ENCODE data around the gene CINP. TPM values are rescaled to one million over a fixed set of nuclear protein-coding genes. Genes with fewer than 3 reads are reported as not detected.

The CINP gene
- total and polyA plus RNA-seq, 4 experiments from 2014 or later: 31.3 to 37.7 (median 31.9) TPM

DNA sequence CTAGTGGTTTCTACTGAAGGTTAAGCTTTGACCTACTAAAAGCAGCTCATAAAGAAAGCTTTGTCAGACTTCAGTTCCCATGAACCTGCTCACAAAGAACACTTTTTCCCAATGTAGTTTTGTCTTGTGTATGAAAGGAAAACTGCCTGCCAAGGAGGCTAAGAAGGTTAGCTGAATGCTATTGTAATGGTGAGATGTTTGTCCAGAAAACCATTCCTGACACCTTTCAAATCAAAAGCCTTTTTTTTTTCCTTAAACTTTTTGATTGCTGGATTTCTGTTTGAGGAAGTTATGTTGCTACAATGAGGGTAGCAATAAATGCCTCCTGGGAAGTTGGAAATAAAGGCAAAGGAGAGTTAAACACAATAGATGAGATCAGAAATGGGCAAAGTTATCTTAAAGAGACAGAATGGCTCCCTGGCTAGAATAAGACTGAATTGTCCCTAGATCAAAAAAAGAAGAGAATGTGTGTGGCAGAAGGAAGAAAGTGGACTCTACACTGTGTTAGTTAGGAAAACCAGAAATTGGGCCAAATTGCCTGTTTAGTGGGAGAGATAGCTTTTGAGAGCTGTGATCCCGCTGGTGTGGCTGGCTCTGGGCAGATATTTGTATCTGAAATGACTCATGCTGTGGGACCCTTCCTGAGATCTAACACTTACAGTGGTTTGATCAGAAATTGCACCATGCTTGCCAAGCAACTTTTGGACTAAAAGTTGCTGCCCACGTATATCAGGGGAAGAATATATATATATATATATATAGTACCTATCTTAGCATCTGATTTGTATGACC lies 27.6 kb upstream of the CINP start:
- DNase-seq: no peak
- H3K36me3 ChIP-seq (ENCODE audit: insufficient read depth, low read length): no peaks in the 10 kb centered on the region
- POLR2A ChIA-PET (ENCODE audit: partially characterized antibody): no interaction called here
- intact Hi-C loops (cut with micrococcal nuclease): no loop called here
- no peak overlapping the region for H3K27ac Mint-ChIP-seq
- H3K27me3 ChIP-seq (ENCODE audit: insufficient read depth, low read length): no peaks in the 10 kb centered on the region
- CTCF ChIA-PET (ENCODE audit: partially characterized antibody): interaction anchor here (0.6 kb wide), 1 partner anchor 122 kb away, joined by 3 read pairs; no protein-coding TSS in a partner anchor
- H3K9me3 ChIP-seq (ENCODE audit: control insufficient read depth in 1 of 2, low read length in 2 of 2): no peaks in the 10 kb centered on the region
- no peak overlapping the region for H3K4me3 ChIP-seq (ENCODE audit: low read length in 2 of 2)
- H3K9me3 Mint-ChIP-seq: peaks cover 0 to 3% (median 0%) of the 10 kb centered on the region in 8 donors
- no peaks in the 10 kb centered on the region for H3K27me3 Mint-ChIP-seq
- no peak overlapping the region for H3K4me3 Mint-ChIP-seq
- H3K27ac ChIP-seq (ENCODE audit: low read depth, low read length): no peak overlapping the region
- peaks cover 2 to 10% (median 6%) of the 10 kb centered on the region in 4 donors for H3K4me1 Mint-ChIP-seq
- no peaks in the 10 kb centered on the region for H3K4me1 ChIP-seq (ENCODE audit: insufficient read depth, low read length)
- peaks cover 6 to 19% of the 10 kb centered on the region in 2 donors for H3K36me3 Mint-ChIP-seq

DNA sequence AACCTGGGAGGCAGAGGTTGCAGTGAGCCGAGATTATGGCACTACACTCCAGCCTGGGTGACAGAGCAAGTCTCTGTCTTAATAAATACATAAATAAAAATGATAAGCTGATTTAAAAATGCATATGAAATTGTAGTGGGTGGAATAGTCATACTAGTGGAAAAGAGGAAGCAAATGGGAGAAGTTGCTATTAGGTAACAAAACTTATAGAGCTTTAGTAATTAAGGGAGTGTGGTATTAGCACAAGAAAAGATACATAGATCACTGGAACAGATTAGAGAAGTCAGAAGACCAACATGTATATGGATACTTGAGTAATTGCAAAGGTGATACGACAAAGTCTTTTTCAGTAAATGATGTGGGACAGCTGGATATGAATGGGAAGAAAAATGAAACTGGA lies 26.6 kb upstream of the CINP start:
- intact Hi-C loops (cut with micrococcal nuclease): no loop called here
- H3K27ac Mint-ChIP-seq: no peak overlapping the region
- H3K4me1 ChIP-seq (ENCODE audit: insufficient read depth, low read length): no peaks in the 10 kb centered on the region
- CTCF ChIA-PET (ENCODE audit: partially characterized antibody): interaction anchor here (0.6 kb wide), 1 partner anchor 121 kb away, joined by 3 read pairs; no protein-coding TSS in a partner anchor
- H3K4me1 Mint-ChIP-seq: peaks cover 0 to 4% (median 2%) of the 10 kb centered on the region in 4 donors
- H3K27me3 ChIP-seq (ENCODE audit: insufficient read depth, low read length): no peaks in the 10 kb centered on the region
- peaks cover 2 to 15% of the 10 kb centered on the region in 2 donors for H3K36me3 Mint-ChIP-seq
- H3K4me3 Mint-ChIP-seq: no peak overlapping the region
- H3K27ac ChIP-seq (ENCODE audit: low read depth, low read length): no peak overlapping the region
- POLR2A ChIA-PET (ENCODE audit: partially characterized antibody): no interaction called here
- DNase-seq: no peak
- no peak overlapping the region for H3K4me3 ChIP-seq (ENCODE audit: low read length in 2 of 2)
- H3K36me3 ChIP-seq (ENCODE audit: insufficient read depth, low read length): no peaks in the 10 kb centered on the region
- H3K9me3 ChIP-seq (ENCODE audit: control insufficient read depth in 1 of 2, low read length in 2 of 2): no peaks in the 10 kb centered on the region
- H3K27me3 Mint-ChIP-seq: no peaks in the 10 kb centered on the region
- peaks cover 0 to 3% (median 0%) of the 10 kb centered on the region in 8 donors for H3K9me3 Mint-ChIP-seq

DNA sequence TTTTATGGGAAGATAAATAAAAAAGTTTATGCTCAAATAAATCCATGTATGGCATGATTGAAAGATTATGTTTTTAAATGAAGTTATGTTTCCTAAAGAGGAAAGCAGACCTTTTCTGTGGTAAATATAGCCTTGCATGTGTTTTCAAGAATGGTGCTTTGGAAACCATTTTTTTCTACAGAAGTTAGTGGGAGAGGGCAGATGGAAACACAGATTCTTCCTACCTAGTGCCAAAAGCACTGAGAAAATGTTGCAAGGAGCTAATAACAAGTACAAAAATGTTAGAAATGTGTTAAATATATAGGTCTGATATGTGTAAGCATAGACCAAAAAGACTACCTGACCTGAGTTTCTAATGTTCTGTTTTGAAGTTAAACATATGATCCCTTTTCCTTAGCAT lies 24.4 kb upstream of the CINP start:
- ChIA-PET CTCF (ENCODE audit: partially characterized antibody) (no interaction called here), POLR2A (ENCODE audit: partially characterized antibody) (no interaction called here)
- no peak overlapping the region for H3K4me3 Mint-ChIP-seq
- H3K9me3 Mint-ChIP-seq: no peaks in the 10 kb centered on the region
- peaks cover 0 to 1% (median 0%) of the 10 kb centered on the region in 4 donors for H3K4me1 Mint-ChIP-seq
- intact Hi-C loops (cut with micrococcal nuclease): no loop called here
- Histone ChIP-seq H3K36me3 (ENCODE audit: insufficient read depth, low read length) (no peaks in the 10 kb centered on the region), H3K9me3 (ENCODE audit: control insufficient read depth in 1 of 2, low read length in 2 of 2) (no peaks in the 10 kb centered on the region), H3K4me3 (ENCODE audit: low read length in 2 of 2) (no peak overlapping the region), H3K27me3 (ENCODE audit: insufficient read depth, low read length) (no peaks in the 10 kb centered on the region), H3K27ac (ENCODE audit: low read depth, low read length) (no peak overlapping the region), H3K4me1 (ENCODE audit: insufficient read depth, low read length) (no peaks in the 10 kb centered on the region)
- H3K36me3 Mint-ChIP-seq: peaks cover 0 to 7% of the 10 kb centered on the region in 2 donors
- H3K27ac Mint-ChIP-seq: no peak overlapping the region
- H3K27me3 Mint-ChIP-seq: no peaks in the 10 kb centered on the region
- no peak for DNase-seq

DNA sequence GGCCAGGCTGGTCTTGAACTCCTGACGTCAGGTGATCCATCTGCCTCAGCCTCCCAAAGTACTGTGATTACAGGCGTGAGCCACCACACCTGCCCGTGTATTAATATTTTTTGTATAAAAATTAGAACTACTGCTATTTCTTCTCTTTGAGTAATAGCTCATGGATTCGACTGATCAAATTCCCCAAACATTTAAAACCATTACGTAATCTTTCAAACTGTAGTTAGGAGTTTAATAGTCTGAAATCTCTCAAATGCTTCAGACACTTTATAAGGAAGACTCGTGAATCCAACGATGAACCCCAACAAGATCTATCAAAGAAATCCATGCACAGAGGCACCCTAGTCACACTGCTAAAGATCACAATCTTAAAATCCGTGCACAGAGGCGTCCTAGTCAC lies 16.1 kb upstream of the CINP start:
- Histone ChIP-seq H3K36me3 (ENCODE audit: insufficient read depth, low read length) (no peaks in the 10 kb centered on the region), H3K4me3 (ENCODE audit: low read length in 2 of 2) (no peak overlapping the region), H3K27ac (ENCODE audit: low read depth, low read length) (no peak overlapping the region), H3K4me1 (ENCODE audit: insufficient read depth, low read length) (no peaks in the 10 kb centered on the region), H3K9me3 (ENCODE audit: control insufficient read depth in 1 of 2, low read length in 2 of 2) (no peaks in the 10 kb centered on the region), H3K27me3 (ENCODE audit: insufficient read depth, low read length) (no peaks in the 10 kb centered on the region)
- ChIA-PET CTCF (ENCODE audit: partially characterized antibody) (no interaction called here), POLR2A (ENCODE audit: partially characterized antibody) (no interaction called here)
- Mint-ChIP-seq H3K4me1 (peaks cover 0 to 4% (median 0%) of the 10 kb centered on the region in 4 donors), H3K27ac (no peak overlapping the region), H3K36me3 (peaks cover 15 to 22% of the 10 kb centered on the region in 2 donors), H3K4me3 (no peak overlapping the region), H3K27me3 (no peaks in the 10 kb centered on the region), H3K9me3 (no peaks in the 10 kb centered on the region)
- no peak for DNase-seq
- intact Hi-C loops (cut with micrococcal nuclease): no loop called here

DNA sequence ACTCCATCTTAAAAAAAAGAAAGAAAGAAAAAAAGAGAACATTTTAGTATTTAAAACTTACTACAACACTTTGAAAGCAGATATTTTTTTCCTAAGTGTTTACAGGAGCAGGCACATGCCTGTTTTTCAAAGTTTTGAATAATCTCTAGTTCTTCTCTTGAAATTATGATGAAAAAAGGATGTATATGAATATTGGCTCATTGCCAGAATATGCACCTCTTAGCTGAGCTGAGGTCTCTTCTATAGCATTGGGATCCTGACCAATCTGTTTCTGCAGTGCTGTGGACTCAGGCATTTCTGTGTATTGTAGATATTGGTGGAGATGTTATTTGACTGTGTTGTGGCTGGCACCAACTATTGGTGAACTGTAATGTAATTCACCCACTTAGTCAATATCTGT lies 15.0 kb upstream of the CINP start:
- Mint-ChIP-seq H3K36me3 (peaks cover 15 to 22% of the 10 kb centered on the region in 2 donors), H3K4me1 (peaks cover 0 to 4% (median 0%) of the 10 kb centered on the region in 4 donors), H3K4me3 (no peak overlapping the region), H3K9me3 (no peaks in the 10 kb centered on the region), H3K27ac (no peak overlapping the region), H3K27me3 (no peaks in the 10 kb centered on the region)
- no peak overlapping the region for H3K27ac ChIP-seq (ENCODE audit: low read depth, low read length)
- ChIA-PET CTCF (ENCODE audit: partially characterized antibody) (no interaction called here), POLR2A (ENCODE audit: partially characterized antibody) (interaction anchor here (0.6 kb wide), 1 partner anchor 112 kb away, joined by 3 read pairs; no protein-coding TSS in a partner anchor)
- no peak for DNase-seq
- H3K36me3 ChIP-seq (ENCODE audit: insufficient read depth, low read length): peaks cover 3% of the 10 kb centered on the region
- H3K27me3 ChIP-seq (ENCODE audit: insufficient read depth, low read length): no peaks in the 10 kb centered on the region
- H3K4me3 ChIP-seq (ENCODE audit: low read length in 2 of 2): no peak overlapping the region
- intact Hi-C loops (cut with micrococcal nuclease): no loop called here
- H3K9me3 ChIP-seq (ENCODE audit: control insufficient read depth in 1 of 2, low read length in 2 of 2): no peaks in the 10 kb centered on the region
- no peaks in the 10 kb centered on the region for H3K4me1 ChIP-seq (ENCODE audit: insufficient read depth, low read length)

DNA sequence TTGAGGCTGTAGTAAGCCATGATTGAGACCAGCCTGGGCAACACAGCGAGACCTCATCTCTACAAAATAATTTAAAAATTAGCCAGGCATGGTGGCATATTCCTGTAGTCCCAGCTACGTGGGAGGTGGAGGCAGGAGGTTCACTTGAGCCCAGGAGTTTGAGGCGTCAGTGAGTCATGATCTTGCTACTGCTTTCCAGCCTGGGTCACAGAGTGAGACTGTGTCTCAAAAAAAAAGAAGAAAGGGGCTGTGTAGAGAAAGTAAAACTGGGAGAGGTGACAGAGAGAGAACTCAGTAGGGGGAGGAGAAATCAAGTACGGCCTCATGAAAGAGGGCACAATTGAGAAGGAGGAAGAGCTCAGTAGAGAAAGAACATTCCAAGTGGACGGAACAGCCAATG lies 12.4 kb upstream of the CINP start:
- no peak overlapping the region for H3K4me3 Mint-ChIP-seq
- CTCF ChIA-PET (ENCODE audit: partially characterized antibody): no interaction called here
- POLR2A ChIA-PET (ENCODE audit: partially characterized antibody): no interaction called here

DNA sequence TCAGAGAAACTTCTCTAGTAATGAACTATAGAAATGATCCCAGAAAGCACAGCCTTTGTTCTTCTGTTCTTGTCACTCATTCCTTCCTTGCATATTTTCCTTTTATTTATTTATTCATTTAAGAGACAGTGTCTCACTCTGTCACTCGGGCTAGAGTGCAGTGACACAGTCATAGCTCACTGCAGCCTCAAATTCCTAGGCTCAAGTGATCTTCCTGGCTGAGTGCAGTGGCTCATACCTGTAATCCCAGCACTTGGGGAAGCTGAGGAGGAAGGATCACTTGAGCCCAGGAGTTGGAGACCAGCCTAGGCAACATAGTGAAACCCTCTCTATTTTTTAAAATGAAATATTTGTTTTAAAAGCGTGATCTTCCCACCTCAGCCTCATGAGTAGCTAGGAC lies 11.6 kb upstream of the CINP start:
- Histone ChIP-seq H3K4me1 (ENCODE audit: insufficient read depth, low read length) (no peaks in the 10 kb centered on the region), H3K27ac (ENCODE audit: low read depth, low read length) (no peak overlapping the region), H3K9me3 (ENCODE audit: control insufficient read depth in 1 of 2, low read length in 2 of 2) (no peaks in the 10 kb centered on the region), H3K27me3 (ENCODE audit: insufficient read depth, low read length) (no peaks in the 10 kb centered on the region), H3K36me3 (ENCODE audit: insufficient read depth, low read length) (peaks cover 3% of the 10 kb centered on the region), H3K4me3 (ENCODE audit: low read length in 2 of 2) (no peak overlapping the region)
- no peak overlapping the region for H3K27ac Mint-ChIP-seq
- H3K36me3 Mint-ChIP-seq: peaks cover 12 to 25% of the 10 kb centered on the region in 2 donors
- peaks cover 0 to 12% (median 8%) of the 10 kb centered on the region in 4 donors for H3K4me1 Mint-ChIP-seq
- H3K4me3 Mint-ChIP-seq: no peak overlapping the region
- no peak for DNase-seq
- H3K9me3 Mint-ChIP-seq: no peaks in the 10 kb centered on the region
- intact Hi-C loops (cut with micrococcal nuclease): no loop called here
- POLR2A ChIA-PET (ENCODE audit: partially characterized antibody): no interaction called here
- no peaks in the 10 kb centered on the region for H3K27me3 Mint-ChIP-seq
- CTCF ChIA-PET (ENCODE audit: partially characterized antibody): no interaction called here

More for the DNA sequence above, 12.4 kb upstream of the CINP start:
- Histone ChIP-seq H3K36me3 (ENCODE audit: insufficient read depth, low read length) (peaks cover 3% of the 10 kb centered on the region), H3K27me3 (ENCODE audit: insufficient read depth, low read length) (no peaks in the 10 kb centered on the region), H3K9me3 (ENCODE audit: control insufficient read depth in 1 of 2, low read length in 2 of 2) (no peaks in the 10 kb centered on the region), H3K4me1 (ENCODE audit: insufficient read depth, low read length) (no peaks in the 10 kb centered on the region), H3K27ac (ENCODE audit: low read depth, low read length) (no peak overlapping the region), H3K4me3 (ENCODE audit: low read length in 2 of 2) (no peak overlapping the region)
- H3K9me3 Mint-ChIP-seq: no peaks in the 10 kb centered on the region
- peaks cover 17 to 25% of the 10 kb centered on the region in 2 donors for H3K36me3 Mint-ChIP-seq
- peak overlapping the region in 1 of 7 donors; percentile 74 for H3K27ac Mint-ChIP-seq
- no peaks in the 10 kb centered on the region for H3K27me3 Mint-ChIP-seq
- intact Hi-C loops (cut with micrococcal nuclease): no loop called here
- no peak for DNase-seq
- H3K4me1 Mint-ChIP-seq: peaks cover 0 to 12% (median 8%) of the 10 kb centered on the region in 4 donors
